ENCODE results near the gene PHETA2.

- peak; percentile 87 for TF ChIP-seq POLR2A (IDR thresholded peaks at IDR 0.05)
- TF ChIP-seq, protein P1, sequence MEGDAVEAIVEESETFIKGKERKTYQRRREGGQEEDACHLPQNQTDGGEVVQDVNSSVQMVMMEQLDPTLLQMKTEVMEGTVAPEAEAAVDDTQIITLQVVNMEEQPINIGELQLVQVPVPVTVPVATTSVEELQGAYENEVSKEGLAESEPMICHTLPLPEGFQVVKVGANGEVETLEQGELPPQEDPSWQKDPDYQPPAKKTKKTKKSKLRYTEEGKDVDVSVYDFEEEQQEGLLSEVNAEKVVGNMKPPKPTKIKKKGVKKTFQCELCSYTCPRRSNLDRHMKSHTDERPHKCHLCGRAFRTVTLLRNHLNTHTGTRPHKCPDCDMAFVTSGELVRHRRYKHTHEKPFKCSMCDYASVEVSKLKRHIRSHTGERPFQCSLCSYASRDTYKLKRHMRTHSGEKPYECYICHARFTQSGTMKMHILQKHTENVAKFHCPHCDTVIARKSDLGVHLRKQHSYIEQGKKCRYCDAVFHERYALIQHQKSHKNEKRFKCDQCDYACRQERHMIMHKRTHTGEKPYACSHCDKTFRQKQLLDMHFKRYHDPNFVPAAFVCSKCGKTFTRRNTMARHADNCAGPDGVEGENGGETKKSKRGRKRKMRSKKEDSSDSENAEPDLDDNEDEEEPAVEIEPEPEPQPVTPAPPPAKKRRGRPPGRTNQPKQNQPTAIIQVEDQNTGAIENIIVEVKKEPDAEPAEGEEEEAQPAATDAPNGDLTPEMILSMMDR (IDR thresholded peaks at IDR 0.05), result no peak
Observed at GRCh38 chr22:42079319-42080251, 5.5 kb downstream of the PHETA2 start, which contains the start of gene SMDT1.

Data from testis (tissue), 2 donors.